MV-4-11 (cell line): ENCODE results near the gene SNX32.

Source experiments
- DNase-seq: peaks from one replicate; lab custom pipeline; 2025; lab: John Stamatoyannopoulos, UW

Gene SNX32

GRCh38 chr11:65797711-65798110, 36.1 kb upstream of the SNX32 start:
- no peak for DNase-seq

GRCh38 chr11:65798882-65799281, 34.9 kb upstream of the SNX32 start:
- DNase-seq, result no peak

- no peak for DNase-seq
Observed at GRCh38 chr11:65801153-65801987, 32.4 kb upstream of the SNX32 start.

GRCh38 chr11:65802841-65803240, 30.9 kb upstream of the SNX32 start:
- DNase-seq, result peak; percentile 62

- DNase-seq, result no peak
Observed at GRCh38 chr11:65803797-65804492, 29.8 kb upstream of the SNX32 start.

- DNase-seq, result peak; percentile 23
Observed at GRCh38 chr11:65806979-65807378, 26.8 kb upstream of the SNX32 start.

GRCh38 chr11:65808744-65809341, 24.9 kb upstream of the SNX32 start:
- DNase-seq, result no peak

GRCh38 chr11:65809496-65809895, 24.3 kb upstream of the SNX32 start:
- no peak for DNase-seq

GRCh38 chr11:65810046-65810868, 23.5 kb upstream of the SNX32 start:
- DNase-seq, result peak; percentile 33

GRCh38 chr11:65811764-65812475, 21.8 kb upstream of the SNX32 start:
- peak; percentile 74 for DNase-seq

- DNase-seq, result peak; percentile 88
Observed at GRCh38 chr11:65814131-65814985, 19.4 kb upstream of the SNX32 start.

- no peak for DNase-seq
Observed at GRCh38 chr11:65814986-65815565, 18.7 kb upstream of the SNX32 start.

- DNase-seq, result no peak
Observed at GRCh38 chr11:65816696-65817095, 17.1 kb upstream of the SNX32 start.

- DNase-seq, result no peak
Observed at GRCh38 chr11:65817312-65817834, 16.4 kb upstream of the SNX32 start.

GRCh38 chr11:65817835-65818680, 15.7 kb upstream of the SNX32 start:
- DNase-seq, result peak; percentile 73

- no peak for DNase-seq
Observed at GRCh38 chr11:65821107-65821506, 12.7 kb upstream of the SNX32 start.

- no peak for DNase-seq
Observed at GRCh38 chr11:65822776-65823528, 10.8 kb upstream of the SNX32 start.
